Posterior vena cava (tissue), 2 donors: ENCODE results near the gene AKT3. TPM values are rescaled to one million over a fixed set of nuclear protein-coding genes. Genes with fewer than 3 reads are reported as not detected.
A peak's percentile ranks its signal among the peaks of the same experiment; 100 is the strongest.

Source experiments
- DNase-seq: peaks from one replicate; pipeline ENCODE4 v3.0.0-alpha.2; 2020; ENCODE audit warnings: low spot score
- intact Hi-C, 2 donors: fragments of 100-400 bp; cut with DNase I; formaldehyde crosslinking; loops; one replicate each; pipeline versions ENCODE4 v1.14.1 to v1.14.2; 2022 to 2023
- total RNA-seq, 2 donors: library from RNA; stranded (reverse); fragmentation: NEBNext Ultra II Directional; extraction: Animal tissue kit (Norgen Biotek cat#: 25700); gene quantifications; one replicate each; pipeline ENCODE4 v1.2.1, GENCODE V29; 2021
- donor health status: DM: yes; HTN: yes; CAD: no.
- donor health status: DM: yes; HTN: yes; CAD: no.

Gene AKT3
- total RNA-seq, 2 donors from 2014 or later: 119 to 169 TPM

DNA sequence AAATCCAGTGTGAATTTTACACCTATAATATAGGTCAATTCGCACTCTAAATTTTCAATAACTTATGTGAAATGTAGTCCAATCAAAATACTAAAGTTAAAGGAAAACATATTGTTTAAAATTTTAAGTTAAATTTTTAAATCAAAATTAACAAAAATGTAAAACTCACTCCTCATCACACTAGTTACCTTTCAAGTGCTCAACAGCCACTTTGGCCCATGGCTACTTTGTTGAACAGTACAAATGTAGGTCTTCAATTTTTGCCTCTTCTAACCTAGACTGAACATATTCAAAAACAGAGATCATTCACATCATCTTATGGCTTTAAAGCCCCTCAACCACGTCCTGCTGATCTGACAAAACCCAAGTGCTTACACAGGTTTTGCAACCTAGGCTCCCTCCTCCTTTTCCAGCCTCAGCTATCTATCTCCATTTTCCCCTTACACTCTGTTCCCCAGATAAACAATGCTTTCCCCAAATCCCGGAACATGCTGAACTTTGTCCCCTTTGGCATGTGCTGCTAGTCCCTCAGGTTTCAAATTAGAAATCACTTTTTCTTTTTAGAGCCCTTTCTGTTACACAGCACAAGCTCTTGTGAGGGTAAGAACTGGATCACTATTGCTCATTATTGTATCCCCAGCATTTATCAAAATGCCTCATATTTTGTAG lies 110.6 kb downstream of the AKT3 start:
- DNase-seq: no peak
- intact Hi-C loops: no loop called here

- intact Hi-C loops: no loop called here
- DNase-seq: no peak
Observed at GRCh38 chr1:243738020-243738419, 112.0 kb downstream of the AKT3 start.

- DNase-seq: no peak
- intact Hi-C loops: no loop called here
Observed at GRCh38 chr1:243735457-243735856, 114.6 kb downstream of the AKT3 start.

DNA sequence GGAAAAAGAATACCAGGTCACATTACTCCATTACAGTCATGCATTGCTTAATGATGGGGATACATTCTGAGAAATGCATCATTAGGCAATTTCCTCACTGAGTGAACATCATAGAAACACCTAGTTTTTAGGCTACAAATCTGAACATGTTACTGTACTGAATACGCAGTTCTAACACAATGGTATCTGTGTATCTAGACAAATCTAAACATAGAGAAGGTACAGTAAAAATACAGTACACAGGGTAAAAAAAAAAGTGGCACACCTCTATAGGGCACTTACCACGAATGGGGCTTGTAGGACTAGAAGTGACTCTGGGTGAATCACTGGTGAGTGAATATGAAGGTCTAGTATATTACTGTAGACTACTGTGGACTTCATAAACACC lies 115.7 kb downstream of the AKT3 start:
- no peak for DNase-seq
- intact Hi-C loops: no loop called here

- no peak for DNase-seq
- intact Hi-C loops: no loop called here
Observed at GRCh38 chr1:243733670-243734307, 116.3 kb downstream of the AKT3 start.

- intact Hi-C loops: no loop called here
- DNase-seq: no peak
Observed at GRCh38 chr1:243732637-243733036, 117.4 kb downstream of the AKT3 start.

DNA sequence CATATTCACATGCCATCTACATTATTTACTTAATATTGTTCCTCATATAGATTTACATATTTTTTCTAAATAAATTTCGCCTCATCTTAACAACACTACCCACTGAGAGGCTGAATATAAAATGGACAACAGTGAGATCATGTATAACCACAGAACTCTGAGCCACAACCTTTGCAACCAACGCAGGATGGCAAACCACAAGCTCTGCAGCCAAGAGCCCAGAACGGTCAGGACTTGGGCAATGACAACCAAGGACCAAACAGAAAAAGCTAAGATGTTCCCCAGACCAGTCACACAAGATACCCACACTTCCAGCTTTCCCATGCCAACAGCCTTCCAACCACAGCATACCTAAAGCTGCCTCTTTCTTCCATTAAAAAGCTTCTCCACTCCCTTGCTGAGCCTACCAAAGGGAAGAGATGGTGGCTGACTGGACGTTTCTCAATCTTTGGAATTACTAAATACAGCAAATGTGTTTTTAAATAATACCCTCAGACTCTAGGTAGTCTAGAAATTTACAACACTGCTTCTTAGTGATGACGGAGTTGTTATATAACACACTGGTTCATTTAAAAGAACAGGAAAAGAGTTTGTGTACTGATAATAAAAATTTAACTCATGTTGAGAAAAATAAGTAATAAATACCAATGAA lies 117.9 kb downstream of the AKT3 start:
- intact Hi-C loops: no loop called here
- DNase-seq: peak; percentile 58

DNA sequence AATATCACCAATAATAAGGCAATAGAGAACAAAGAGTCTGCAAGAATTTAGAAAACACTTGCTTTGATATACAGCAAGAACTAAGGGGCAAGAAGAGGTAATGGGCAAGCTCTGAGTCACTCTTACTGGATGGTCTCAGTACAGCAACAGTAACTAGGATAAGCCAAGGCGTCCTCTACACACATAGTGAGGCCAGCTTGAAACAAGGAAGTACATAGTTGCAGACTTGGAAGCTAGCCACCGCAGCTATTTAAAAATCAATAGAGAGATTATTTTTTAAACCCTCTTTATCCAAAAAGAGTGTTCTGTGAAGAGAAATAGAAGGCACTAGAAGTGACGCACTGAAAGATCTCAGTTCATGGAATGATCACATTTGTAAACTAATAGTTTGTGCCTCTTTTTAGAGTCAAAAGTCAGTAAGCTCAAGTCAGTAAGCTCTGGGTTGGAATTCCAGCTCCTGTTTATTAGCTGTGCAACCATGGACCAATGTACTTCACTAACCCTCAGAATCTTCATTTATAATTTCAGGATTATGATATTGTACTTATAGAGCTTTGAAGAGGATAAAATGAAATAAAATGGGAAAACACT lies 118.6 kb downstream of the AKT3 start:
- DNase-seq: peak; percentile 60
- intact Hi-C loops: no loop called here

- peak; percentile 82 for DNase-seq
- intact Hi-C loops: no loop called here
Observed at GRCh38 chr1:243730487-243731150, 119.4 kb downstream of the AKT3 start.

- intact Hi-C loops: no loop called here
- DNase-seq: peak; percentile 58
Observed at GRCh38 chr1:243729956-243730355, 120.1 kb downstream of the AKT3 start.

GRCh38 chr1:243727503-243728203 lies 122.4 kb downstream of the AKT3 start:
- intact Hi-C loops: no loop called here
- DNase-seq: no peak

DNA sequence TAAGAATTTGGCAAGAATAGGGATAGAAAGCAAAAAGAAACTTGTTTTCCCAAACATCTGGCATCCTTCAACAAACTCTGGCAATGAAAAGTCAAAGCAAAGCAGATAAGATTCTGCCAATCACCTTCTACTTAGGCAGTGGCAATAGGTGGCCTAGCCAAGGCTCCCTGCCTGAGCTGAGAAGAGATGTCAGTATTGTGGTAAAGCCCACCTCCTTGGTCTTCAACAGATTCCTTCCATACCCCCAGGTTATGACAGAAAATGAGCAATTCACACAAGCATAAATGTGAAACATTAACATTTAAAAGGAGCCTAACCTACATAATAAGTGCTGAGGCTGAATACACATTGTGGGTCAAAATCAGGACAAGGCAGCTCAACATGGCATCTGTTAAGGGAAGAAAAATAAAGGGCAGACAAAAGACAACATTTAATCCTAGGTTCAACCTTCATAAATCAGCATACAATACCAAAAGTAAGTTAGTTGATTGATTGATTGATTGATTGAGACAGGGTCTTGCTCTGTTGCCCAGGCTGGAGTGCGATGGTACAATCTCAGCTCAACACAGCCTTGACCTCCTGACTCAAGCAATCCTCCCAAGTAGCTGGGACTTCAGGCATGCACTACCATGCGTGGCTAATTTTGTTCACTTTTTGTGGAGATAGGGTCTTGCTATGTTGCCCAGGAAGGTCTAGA lies 123.1 kb downstream of the AKT3 start:
- intact Hi-C loops: no loop called here
- DNase-seq: no peak

- DNase-seq: no peak
Observed at GRCh38 chr1:243725846-243726245, 124.2 kb downstream of the AKT3 start.

DNA sequence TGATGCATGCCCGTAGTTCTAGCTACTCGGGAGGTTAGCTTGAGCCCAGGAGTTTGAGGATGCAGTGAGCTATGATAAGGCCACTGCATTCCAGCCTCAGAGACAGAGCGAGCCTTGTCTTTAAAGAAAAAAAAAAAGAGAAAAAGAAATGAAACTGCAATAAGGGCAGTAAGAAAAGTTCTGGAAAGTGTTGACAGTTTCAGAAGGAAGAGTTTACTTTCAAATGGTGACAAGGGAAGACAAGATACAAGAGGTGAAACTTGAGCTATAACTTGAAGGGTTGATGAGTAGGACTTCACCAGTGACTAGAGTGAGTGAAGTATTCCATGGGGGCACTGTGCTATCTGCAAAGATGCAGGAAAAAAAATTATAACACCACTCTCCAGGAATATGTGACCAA lies 125.0 kb downstream of the AKT3 start:
- no peak for DNase-seq
- intact Hi-C loops: no loop called here

More at GRCh38 chr1:243725846-243726245, 124.2 kb downstream of the AKT3 start:
- intact Hi-C loops: no loop called here

GRCh38 chr1:243723458-243724043 lies 126.5 kb downstream of the AKT3 start:
- intact Hi-C loops: no loop called here
- no peak for DNase-seq

GRCh38 chr1:243723050-243723449 lies 127.0 kb downstream of the AKT3 start:
- intact Hi-C loops: no loop called here
- DNase-seq: no peak

DNA sequence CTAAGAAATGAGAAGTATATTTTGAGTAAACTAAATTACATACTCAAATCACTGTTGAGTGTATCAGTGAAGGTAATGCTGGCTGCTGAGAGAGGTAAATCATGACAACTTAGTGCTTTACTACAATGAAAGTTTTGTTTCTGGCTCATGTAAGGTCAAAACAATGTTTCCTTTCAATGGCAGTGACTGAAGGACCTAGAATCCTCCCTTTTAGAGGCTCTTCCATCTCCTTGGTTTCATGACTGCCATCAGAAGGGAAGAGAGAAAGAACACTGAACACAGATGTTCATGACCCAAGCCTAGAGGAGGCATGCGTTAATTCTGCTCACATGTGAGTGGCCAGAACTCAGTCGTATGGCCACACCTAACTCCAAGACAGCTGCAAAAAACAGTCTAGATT lies 130.6 kb downstream of the AKT3 start:
- DNase-seq: no peak
- intact Hi-C loops: loop anchor here in 1 of 2 donors (5.0 kb wide), 1 partner anchor 183 kb away; no protein-coding TSS in a partner anchor

- no peak for DNase-seq
- intact Hi-C loops: loop anchor here in 1 of 2 donors (5.0 kb wide), 1 partner anchor 183 kb away; no protein-coding TSS in a partner anchor
Observed at GRCh38 chr1:243718893-243719292, 131.2 kb downstream of the AKT3 start.
